COR-L47 (cell line): ENCODE data around the gene STXBP1.
"Not testable (repeated sequence)": the region's sequence is repeated elsewhere in the genome, so short reads cannot be mapped to it uniquely, and the experiment has no call there.

Source experiments
- DNase-seq: peaks from one replicate; lab custom pipeline; 2025; lab: John Stamatoyannopoulos, UW

Gene STXBP1

DNA sequence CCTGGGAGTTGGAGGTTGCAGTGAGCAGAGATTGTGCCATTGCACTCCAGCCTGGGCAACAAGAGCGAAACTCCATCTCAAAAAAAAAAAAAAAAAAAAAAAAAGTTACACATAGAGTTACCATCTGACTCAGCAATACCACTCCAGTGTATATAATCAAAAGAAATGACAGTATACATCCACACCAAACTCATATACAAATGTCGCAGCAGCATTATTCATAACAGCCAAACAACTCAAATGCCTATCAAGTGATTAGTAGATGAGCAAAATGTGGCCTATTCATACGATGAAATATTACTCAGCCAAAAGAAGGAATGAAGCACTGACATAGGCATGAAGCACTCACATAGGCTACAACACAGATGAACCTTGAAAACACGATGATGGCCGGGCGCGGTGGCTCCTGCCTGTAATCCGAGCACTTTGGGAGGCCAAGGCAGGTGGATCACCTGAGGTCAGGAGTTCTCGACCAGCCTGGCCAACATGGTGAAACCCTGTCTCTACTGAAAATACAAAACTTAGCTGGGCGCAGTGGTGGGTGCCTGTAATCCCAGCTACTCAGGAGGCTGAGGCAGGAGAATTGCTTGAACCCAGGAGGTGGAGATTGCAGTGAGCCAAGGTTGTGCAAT, 9.4 kb downstream of the STXBP1 start:
- DNase-seq, result not testable (repeated sequence)

DNA sequence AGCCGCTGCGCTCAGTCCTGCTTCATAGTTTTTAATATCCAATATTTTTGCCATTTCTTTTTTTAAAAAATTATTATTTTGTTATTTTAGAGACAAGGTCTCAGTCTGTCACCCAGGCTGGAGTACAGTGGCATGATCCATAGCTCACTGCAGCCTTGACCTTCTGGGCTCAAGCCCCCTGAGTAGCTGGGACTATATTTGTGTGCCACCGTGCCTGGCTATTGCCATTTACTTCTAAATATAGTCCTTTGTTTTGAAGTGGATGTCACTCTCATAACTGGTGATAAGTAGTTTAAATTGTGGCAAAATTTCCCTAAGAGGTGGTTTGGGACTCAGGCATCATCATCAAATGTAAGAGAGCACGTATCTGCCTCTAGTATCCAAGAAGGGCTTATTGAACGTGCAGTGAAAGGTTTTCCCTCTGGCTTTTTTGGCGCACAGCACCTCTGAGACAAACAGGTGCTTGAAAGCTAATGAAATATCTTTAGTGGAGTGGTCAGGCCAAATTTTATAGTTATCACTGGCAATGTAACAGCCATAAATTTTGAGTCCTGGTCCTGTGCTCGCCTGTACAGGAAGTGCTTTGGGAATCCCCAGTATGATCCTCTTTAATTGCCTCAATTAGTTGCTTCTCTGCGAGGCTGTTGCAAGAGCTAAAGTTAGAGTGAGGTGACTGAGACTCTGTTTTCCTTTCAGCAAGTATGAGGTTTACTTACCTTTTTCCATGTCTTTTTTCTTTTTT, 14.8 kb downstream of the STXBP1 start:
- peak; percentile 16 for DNase-seq

DNA sequence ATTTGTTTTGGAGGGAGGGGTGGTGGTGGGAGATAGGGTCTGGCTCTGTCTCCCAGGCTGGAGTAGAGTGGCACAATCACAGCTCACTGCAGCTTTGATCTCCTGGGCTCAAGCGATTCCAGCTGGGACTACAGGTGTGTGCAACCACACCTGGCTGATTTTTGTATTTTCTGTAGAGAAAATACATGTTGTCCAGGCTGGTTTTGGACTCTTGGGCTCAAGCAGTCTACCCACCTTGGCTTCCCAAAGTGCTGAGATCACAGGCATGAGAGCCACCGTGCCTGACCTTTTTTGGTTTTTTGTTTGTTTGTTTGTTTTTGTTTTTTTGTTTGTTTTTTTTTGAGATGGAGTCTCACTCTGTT, 15.4 kb downstream of the STXBP1 start:
- DNase-seq, result no peak

DNA sequence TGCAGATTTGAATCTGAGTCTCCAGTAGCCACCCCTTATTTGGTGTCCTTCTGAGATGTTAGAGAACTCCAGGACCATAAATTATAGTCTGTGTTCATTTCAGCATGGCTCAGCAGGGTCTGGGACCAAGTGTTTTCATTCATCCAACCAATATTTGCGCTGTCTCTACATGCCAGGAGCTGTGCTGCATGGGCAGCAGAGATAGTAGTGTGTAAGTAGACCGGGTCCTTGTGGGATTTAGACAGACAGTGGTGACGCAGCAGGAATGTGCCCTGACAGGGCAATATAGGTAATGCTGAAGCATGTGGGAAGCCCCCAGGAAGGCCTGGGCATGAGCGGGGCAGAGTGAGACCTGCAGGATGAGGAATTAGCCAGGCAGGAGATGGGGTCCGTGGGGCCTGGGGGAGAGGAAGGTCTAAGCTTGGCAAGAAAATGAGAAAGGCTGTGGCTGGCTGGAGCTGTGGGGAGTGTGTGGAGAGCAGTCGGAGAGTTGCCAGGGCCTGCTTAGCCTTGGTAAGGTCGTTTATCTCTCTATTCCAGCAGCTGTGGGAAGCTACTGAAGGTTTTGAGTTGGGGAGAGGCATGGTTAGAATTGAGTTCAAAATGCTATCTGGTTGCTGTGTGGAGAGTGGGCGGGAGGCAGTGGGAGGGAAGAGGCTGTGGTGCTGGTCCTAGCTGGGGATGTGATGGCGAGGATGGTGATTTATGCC, 16.8 kb downstream of the STXBP1 start:
- DNase-seq, result no peak

DNA sequence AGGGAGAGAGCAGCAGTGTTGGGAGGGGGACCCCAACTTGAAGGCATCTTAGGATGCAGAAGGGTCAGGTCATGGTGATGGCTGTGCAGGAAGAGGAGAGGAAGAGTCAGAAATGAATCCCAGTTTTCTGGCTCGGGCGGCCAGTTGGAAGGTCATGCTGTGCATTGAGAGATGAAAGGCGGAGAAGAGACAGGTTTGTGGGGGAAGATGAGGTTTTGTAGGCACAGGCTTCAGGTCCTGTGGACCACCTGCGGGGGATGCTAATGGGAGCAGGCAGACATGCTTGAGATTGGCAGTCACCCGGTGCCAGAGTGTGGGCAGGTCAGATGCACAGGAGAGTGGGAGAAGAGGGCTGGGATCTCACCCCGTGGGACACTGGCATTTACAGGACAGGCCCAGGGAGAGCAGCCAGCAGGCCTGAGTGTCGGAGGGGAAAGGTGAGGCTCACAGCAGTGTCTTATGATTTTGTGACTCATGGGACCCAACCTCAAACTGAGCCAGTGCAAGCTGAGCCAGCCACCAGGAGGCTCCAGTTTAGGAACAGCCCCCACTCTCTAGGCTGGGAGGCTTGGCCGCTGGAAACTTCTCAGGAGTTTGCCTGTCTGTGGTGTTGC, 17.5 kb downstream of the STXBP1 start:
- no peak for DNase-seq

DNA sequence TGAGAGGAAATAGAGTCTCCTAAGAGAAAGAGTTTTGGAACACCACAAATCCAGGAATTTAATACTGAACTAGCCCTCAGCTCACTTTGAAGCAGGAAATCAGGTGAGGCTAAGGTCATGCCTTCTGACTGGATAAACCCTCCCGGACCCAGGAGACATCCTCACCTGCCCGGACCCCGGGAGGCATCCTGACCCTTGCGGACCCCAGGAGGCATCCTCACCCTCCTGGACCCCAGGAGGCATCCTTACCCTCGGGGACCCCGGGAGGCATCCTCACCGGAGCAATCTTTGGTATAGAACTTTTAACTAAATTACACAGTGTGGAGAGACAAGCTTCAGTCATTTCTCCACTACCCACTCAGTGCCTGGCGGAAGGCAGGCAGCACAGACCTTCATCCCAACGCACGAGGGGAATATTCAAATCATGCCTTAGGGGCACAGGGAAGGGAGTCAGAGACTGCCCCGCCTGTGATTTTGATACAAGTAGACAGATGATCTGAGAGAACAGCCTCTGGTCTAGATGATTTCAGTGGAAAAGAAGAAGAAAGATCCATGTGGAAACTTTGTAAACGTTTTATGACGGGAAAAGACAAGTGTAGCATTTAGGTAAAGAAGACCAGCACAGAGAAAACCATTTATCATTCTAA, 21.3 kb downstream of the STXBP1 start:
- DNase-seq, result no peak

DNA sequence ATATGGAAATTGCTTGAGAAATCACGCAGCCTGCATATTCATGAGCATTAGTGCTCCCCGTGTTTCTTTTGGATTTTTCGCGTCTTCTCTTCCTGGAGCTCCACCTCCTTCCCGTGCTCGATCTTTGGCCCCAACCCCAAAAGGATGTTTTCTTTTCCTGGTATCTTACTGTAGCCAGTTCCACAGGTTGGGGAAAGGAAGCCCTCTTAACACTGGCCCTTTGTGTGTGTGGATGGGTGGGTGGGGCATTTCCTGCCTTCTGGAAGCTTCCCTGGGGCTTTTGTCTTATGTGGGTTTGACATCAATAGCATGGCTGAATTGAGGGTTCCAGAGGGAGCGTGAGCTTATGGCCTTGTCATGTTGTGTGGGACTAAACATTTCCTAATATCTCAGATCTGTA, 21.9 kb downstream of the STXBP1 start:
- DNase-seq, result no peak

DNA sequence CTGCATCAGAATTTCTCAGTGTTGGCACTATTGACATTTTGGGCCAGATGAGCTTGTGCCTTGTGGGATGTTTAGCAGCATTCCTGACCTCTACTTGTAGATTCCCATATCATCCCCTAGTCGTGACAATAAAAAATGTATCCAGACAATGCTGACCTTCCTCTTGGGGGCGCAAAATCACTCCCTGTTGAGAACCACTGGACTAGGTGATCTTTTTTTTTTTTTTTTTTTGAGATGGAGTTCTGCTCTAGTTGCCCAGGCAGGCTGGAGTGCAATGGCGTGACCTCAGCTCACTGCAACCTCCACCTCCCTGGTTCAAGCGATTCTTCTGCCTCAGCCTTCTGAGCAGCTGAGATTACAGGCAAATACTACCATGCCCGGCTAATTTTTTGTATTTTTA, 22.6 kb downstream of the STXBP1 start:
- DNase-seq, result no peak

DNA sequence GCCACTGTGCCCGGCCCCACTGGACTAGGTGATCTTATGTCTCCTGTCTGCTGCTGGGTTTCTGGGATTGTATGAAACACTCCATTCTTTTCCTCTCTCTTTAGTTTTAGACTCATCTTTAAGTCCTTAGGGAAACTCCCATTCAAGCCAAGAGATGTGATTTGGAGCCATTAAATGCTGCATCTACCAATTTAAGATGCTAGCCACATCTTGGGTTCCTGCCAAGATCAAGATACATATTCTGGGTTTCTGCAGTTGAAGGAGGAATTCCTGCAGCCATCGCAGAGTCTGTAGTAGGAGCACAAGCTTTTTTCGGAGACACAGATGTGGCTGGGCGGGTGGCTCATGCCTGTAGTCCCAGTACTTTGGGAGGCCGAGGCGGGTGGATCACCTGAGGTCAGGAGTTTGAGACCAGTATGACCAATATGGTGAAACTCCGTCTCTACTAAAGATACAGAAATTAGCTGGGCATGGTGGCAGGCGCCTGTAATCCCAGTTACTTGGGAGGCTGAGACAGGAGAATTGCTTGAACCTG, 23.2 kb downstream of the STXBP1 start:
- DNase-seq, result no peak

GRCh38 chr9:127637322-127637847, 25.3 kb downstream of the STXBP1 start:
- peak; percentile 48 for DNase-seq

DNA sequence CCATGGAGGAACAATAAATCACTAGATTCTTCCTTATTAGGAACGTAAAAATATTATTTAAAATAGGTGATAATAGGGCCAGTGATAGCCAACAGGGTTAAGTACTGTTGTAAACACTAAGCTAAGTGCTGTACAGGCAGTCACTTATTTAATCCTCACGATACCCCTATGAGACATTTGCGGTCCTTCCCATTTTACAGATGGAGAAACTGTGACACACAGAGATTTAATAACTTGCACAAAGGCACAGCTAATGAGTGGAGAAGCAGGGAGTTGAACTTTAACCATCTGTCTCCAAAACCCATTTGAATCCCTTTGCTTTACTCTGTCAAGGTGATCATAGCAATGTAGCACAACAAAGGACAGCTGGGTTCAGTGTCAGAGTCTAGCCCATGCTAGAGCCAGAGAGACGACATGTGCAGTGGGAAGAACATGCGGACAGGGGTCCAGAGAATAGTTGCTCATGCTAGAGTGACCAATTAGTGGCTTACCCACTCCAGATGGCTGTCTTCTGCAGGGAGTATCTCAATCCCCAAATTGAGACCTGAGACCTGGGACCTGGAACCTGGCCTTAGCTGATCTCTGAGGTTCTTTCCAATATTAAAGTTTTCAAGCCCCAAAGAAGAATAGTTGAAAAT, 28.9 kb downstream of the STXBP1 start:
- DNase-seq, result no peak

DNA sequence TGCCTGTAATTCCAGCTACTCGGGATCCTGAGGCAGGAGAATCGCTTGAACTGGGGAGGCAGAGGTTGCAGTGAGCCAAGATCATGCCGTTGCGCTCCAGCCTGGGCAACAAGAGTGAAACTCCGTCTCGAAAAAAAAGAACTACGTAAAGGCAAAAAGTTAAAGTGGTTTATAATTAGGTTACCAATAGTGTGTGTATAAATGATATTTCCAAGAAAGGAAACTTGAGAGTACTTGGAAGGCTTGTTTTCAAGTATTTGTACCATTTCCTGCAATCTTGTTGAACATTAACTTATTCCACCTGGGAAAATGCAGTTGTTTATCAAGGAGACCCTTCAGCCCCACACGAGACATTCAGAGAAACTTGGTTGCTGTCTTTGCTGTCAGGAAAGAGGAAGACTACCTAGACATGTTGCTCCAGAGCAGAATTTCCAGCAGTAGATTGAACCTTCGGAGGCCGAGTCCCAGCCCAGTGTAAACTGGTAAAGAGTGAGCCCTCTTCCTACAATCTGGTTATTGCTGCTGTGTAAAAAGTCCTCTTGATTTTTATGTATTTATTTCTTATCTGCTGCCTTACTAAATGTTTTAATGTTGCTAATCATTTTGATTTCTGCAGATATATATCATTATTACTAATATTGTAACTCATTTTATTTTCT, 30.1 kb downstream of the STXBP1 start:
- DNase-seq, result no peak

GRCh38 chr9:127644146-127644827, 32.2 kb downstream of the STXBP1 start:
- no peak for DNase-seq

DNA sequence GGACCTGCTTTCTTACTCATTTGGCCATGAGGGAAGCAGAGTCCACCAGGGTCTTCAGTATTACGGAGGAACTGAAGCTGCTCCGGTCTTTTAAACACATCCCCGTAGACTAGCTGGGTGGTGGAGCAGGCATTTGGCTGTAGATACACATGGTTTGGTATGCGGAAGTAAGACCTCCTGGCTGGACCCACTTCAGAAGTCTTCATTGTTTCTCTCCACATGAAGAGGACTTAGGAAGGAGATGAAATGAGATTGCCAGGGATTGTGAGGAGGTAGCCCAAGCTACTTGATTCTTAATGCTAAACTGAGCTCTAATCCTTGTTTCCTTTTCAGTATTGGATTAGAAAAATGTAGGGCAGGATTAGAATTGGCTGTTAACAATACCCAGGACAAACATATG, 32.9 kb downstream of the STXBP1 start:
- no peak for DNase-seq

GRCh38 chr9:127647451-127647850, 35.4 kb downstream of the STXBP1 start:
- no peak for DNase-seq

GRCh38 chr9:127650518-127650917, 38.4 kb downstream of the STXBP1 start:
- no peak for DNase-seq

- DNase-seq, result no peak
These were observed 39.9 kb downstream of the STXBP1 start for GRCh38 chr9:127651697-127652610.

GRCh38 chr9:127652733-127653132, 40.7 kb downstream of the STXBP1 start:
- no peak for DNase-seq

DNA sequence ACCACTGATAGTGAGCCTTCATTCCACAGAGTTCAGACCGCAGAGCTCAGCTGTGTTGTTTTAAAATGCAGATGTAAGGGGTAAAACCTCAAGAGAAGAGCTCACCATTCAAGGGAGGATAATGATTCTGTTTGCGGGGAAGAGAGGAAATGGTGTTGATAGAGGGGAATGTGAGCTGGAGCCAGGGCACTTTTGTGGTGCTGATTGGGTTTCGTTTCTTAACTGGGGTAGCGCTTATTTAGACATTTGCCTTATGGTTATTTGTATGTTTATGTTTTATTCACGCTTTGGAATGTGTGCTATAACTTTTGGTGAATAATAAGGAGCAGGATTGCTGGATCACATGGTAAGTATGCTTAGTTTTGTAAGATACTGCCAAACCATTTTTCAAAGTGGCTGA, 42.5 kb downstream of the STXBP1 start:
- DNase-seq, result no peak
